Lower leg skin (tissue), 4 donors: ENCODE results near the gene OLAH. TPM values are rescaled to one million over a fixed set of nuclear protein-coding genes. Genes with fewer than 3 reads are reported as not detected.

Source experiments
- DNase-seq, 2 donors: peaks; one replicate each; pipeline ENCODE4 v3.0.0-alpha.2; 2019; ENCODE audit warnings: low spot score in 2 of 2
- H3K4me3 ChIP-seq: fragments of 200-600 bp; sonication (generic); 2 replicates; pipeline ENCODE4 v1.5.1; 2017; ENCODE audit warnings: mild to moderate bottlenecking, low read depth; ENCODE audit not compliant: poor library complexity, severe bottlenecking
- CTCF ChIP-seq, 3 donors: fragments of 450-650 bp; IDR thresholded peaks; one replicate each; pipeline ENCODE4 v1.5.1; 2016; ENCODE audit warnings: antibody characterized with exemption in 3 of 3, mild to moderate bottlenecking in 3 of 3, moderate library complexity in 2 of 3
- POLR2A ChIP-seq, 2 donors: fragments of 450-650 bp; IDR thresholded peaks; one replicate each; pipeline ENCODE4 v1.6.1; 2016 to 2017; ENCODE audit warnings: antibody characterized with exemption in 2 of 2, mild to moderate bottlenecking in 1 of 2, moderate library complexity in 1 of 2
- WGBS, 2 donors: methylation state at CpG; one replicate each; pipeline ENCODE4 v1.1.5; 2018; 5-methylcytosine and 5-hydroxymethylcytosine counted together
- intact Hi-C: fragments of 100-400 bp; cut with DNase I; formaldehyde crosslinking; loops from one replicate; pipeline ENCODE4 v1.15.0; 2023; ENCODE audit warnings: low total_unique reads
- total RNA-seq, 4 donors: library from RNA; depleted of rRNA; stranded (reverse); fragments of >200 nt; gene quantifications; one replicate each; pipeline ENCODE4 v1.1.0, GENCODE V29; 2016

OLAH gene
- total RNA-seq, 4 donors from 2014 or later: 1.4 to 6.0 (median 1.5) TPM; not detected in 1

- WGBS, 2 donors: 77 to 79% methylated on average over 18 of the region's 18 CpGs
- no peak overlapping the region for H3K4me3 ChIP-seq
- DNase-seq: no peak
- no peak for TF ChIP-seq CTCF (IDR thresholded peaks at IDR 0.05)
- no peak for TF ChIP-seq POLR2A (IDR thresholded peaks at IDR 0.05)
- intact Hi-C loops: no loop called here
Measured at GRCh38 chr10:15083674-15084501, 40.1 kb downstream of the OLAH start.

- intact Hi-C loops: no loop called here
- 39 to 46% methylated on average over 7 of the region's 7 CpGs for WGBS, 2 donors
- TF ChIP-seq CTCF (IDR thresholded peaks at IDR 0.05) (no peak), POLR2A (IDR thresholded peaks at IDR 0.05) (no peak)
- H3K4me3 ChIP-seq: no peak overlapping the region
- no peak for DNase-seq
Measured at GRCh38 chr10:15084502-15084922, 40.8 kb downstream of the OLAH start.

- intact Hi-C loops: no loop called here
- peak within 1 kb of the TSS; percentile 4 for H3K4me3 ChIP-seq
- TF ChIP-seq CTCF (IDR thresholded peaks at IDR 0.05): no peak
- WGBS, 2 donors: 5 to 10% methylated on average over 36 to 59 of the region's 63 CpGs
- DNase-seq: peak; percentile 34 to 93
Measured at GRCh38 chr10:15088428-15089261, 44.9 kb downstream of the OLAH start, which contains the start of gene ACBD7. Gene ACBD7 (minus strand): TSS chr10:15088776. CDS start chr10:15088728, 48 bp downstream.

GRCh38 chr10:15091418-15091817 lies 47.7 kb downstream of the OLAH start:
- 83 to 87% methylated on average over 5 of the region's 5 CpGs for WGBS, 2 donors
- TF ChIP-seq CTCF (IDR thresholded peaks at IDR 0.05) (no peak), POLR2A (IDR thresholded peaks at IDR 0.05) (no peak)
- DNase-seq: peak in 1 of 2 donors; percentile 43
- intact Hi-C loops: loop anchor here (10.0 kb wide), 1 partner anchor 217 kb away; the partner anchor contains the start of gene SUV39H2
- H3K4me3 ChIP-seq: no peak overlapping the region

GRCh38 chr10:15092855-15093408 lies 49.2 kb downstream of the OLAH start:
- TF ChIP-seq CTCF (IDR thresholded peaks at IDR 0.05) (no peak), POLR2A (IDR thresholded peaks at IDR 0.05) (no peak)
- intact Hi-C loops: loop anchor here (10.0 kb wide), 1 partner anchor 218 kb away; the partner anchor contains the start of gene SUV39H2
- DNase-seq: peak in 1 of 2 donors; percentile 46
- H3K4me3 ChIP-seq: no peak overlapping the region
- 87 to 90% methylated on average over 16 of the region's 16 CpGs for WGBS, 2 donors
